ENCODE data around the gene MUSK. TPM values are rescaled to one million over a fixed set of nuclear protein-coding genes. Genes with fewer than 3 reads are reported as not detected.

MUSK gene
- total RNA-seq, 1 experiment from 2014 or later: not detected

- peaks cover 2% of the 10 kb centered on the region; the same call in 1 of the 2 replicates for H3K9me3 ChIP-seq (ENCODE audit: low read length)
- intact Hi-C loops (cut with micrococcal nuclease): loop anchor here (2.0 to 10.0 kb wide), 5 partner anchors 74 to 764 kb away; no protein-coding TSS in a partner anchor
- peak overlapping the region; percentile 96 for H3K27ac ChIP-seq (ENCODE audit: low read length)
- H2AFZ ChIP-seq (ENCODE audit: low read length): no peak overlapping the region
- DNase-seq (peak; percentile 89), ATAC-seq (peak; percentile 83)
- H3K4me1 ChIP-seq (ENCODE audit: insufficient read depth, low read length): peaks cover 39% of the 10 kb centered on the region
- peak overlapping the region; percentile 58 for H3K4me3 ChIP-seq (ENCODE audit: low read length)
- no peaks in the 10 kb centered on the region for H3K27me3 ChIP-seq (ENCODE audit: low read length)
- CTCF ChIA-PET: no interaction called here
- POLR2A ChIA-PET (ENCODE audit: unreplicated experiment): interaction anchor here (0.5 to 1.4 kb wide), 4 partner anchors 9 to 387 kb away, joined by 3 to 9 read pairs (median 6); no protein-coding TSS in a partner anchor
- peaks cover 15% of the 10 kb centered on the region for H3F3A ChIP-seq (ENCODE audit: low read length, unreplicated experiment)
- H3K9me2 ChIP-seq (replicated peaks; ENCODE audit: low read length): no peaks in the 10 kb centered on the region
- TF ChIP-seq EZH2phosphoT487 (IDR thresholded peaks at IDR 0.05; ENCODE audit: borderline replicate concordance, low read length): no peak
- peak overlapping the region; percentile 68 for H3K9ac ChIP-seq (ENCODE audit: low read length)
- BruUV-seq (replicated peaks): no TSS peak
- H3K4me2 ChIP-seq (ENCODE audit: low read length): peak overlapping the region; percentile 65
- peaks cover 10% of the 10 kb centered on the region for H3K36me3 ChIP-seq (ENCODE audit: low read depth, low read length)
- H4K20me1 ChIP-seq (ENCODE audit: low read length): no peaks in the 10 kb centered on the region
- H3K79me2 ChIP-seq (ENCODE audit: low read length): peaks cover 10% of the 10 kb centered on the region
Measured at GRCh38 chr9:110641293-110641692, 27.3 kb upstream of the MUSK start.

- no peak overlapping the region for H2AFZ ChIP-seq (ENCODE audit: low read length)
- no peaks in the 10 kb centered on the region for H4K20me1 ChIP-seq (ENCODE audit: low read length)
- no peak overlapping the region for H3K4me2 ChIP-seq (ENCODE audit: low read length)
- DNase-seq (no peak), ATAC-seq (no peak)
- H3F3A ChIP-seq (ENCODE audit: low read length, unreplicated experiment): no peaks in the 10 kb centered on the region
- no peaks in the 10 kb centered on the region for H3K27me3 ChIP-seq (ENCODE audit: low read length)
- no TSS peak for BruUV-seq (replicated peaks)
- no peaks in the 10 kb centered on the region for H3K36me3 ChIP-seq (ENCODE audit: low read depth, low read length)
- no peak overlapping the region for H3K27ac ChIP-seq (ENCODE audit: low read length)
- POLR2A ChIA-PET (ENCODE audit: unreplicated experiment): no interaction called here
- peaks cover 26% of the 10 kb centered on the region for H3K4me1 ChIP-seq (ENCODE audit: insufficient read depth, low read length)
- no peak overlapping the region for H3K4me3 ChIP-seq (ENCODE audit: low read length)
- H3K9ac ChIP-seq (ENCODE audit: low read length): no peak overlapping the region
- no peaks in the 10 kb centered on the region for H3K9me2 ChIP-seq (replicated peaks; ENCODE audit: low read length)
- CTCF ChIA-PET: no interaction called here
- TF ChIP-seq CTCF (conservative IDR thresholded peaks at IDR 0.05; ENCODE audit: low read depth, low read length): no peak
- TF ChIP-seq EZH2 (IDR thresholded peaks at IDR 0.05; ENCODE audit: low read length, unreplicated experiment): no peak
- TF ChIP-seq EZH2phosphoT487 (IDR thresholded peaks at IDR 0.05; ENCODE audit: borderline replicate concordance, low read length): no peak
- H3K9me3 ChIP-seq (ENCODE audit: low read length): no peaks in the 10 kb centered on the region
- intact Hi-C loops (cut with micrococcal nuclease): loop anchor here (10.0 kb wide), 1 partner anchor 756 kb away; no protein-coding TSS in a partner anchor
- H3K79me2 ChIP-seq (ENCODE audit: low read length): no peaks in the 10 kb centered on the region
Measured at GRCh38 chr9:110648696-110649095, 19.9 kb upstream of the MUSK start.

GRCh38 chr9:110650261-110650660, 18.3 kb upstream of the MUSK start:
- ChIA-PET POLR2A (ENCODE audit: unreplicated experiment) (interaction anchor here (0.6 to 1.0 kb wide), 2 partner anchors 9 to 261 kb away, joined by 3 to 9 read pairs; no protein-coding TSS in a partner anchor), CTCF (no interaction called here)
- BruUV-seq (replicated peaks): no TSS peak
- Histone ChIP-seq H3K4me1 (ENCODE audit: insufficient read depth, low read length) (peaks cover 26% of the 10 kb centered on the region), H2AFZ (ENCODE audit: low read length) (no peak overlapping the region), H4K20me1 (ENCODE audit: low read length) (no peaks in the 10 kb centered on the region), H3K4me2 (ENCODE audit: low read length) (peak overlapping the region; percentile 37), H3K27ac (ENCODE audit: low read length) (peak overlapping the region; percentile 89), H3K9me2 (replicated peaks; ENCODE audit: low read length) (no peaks in the 10 kb centered on the region), H3K4me3 (ENCODE audit: low read length) (no peak overlapping the region), H3K27me3 (ENCODE audit: low read length) (no peaks in the 10 kb centered on the region), H3F3A (ENCODE audit: low read length, unreplicated experiment) (no peaks in the 10 kb centered on the region), H3K9me3 (ENCODE audit: low read length) (no peaks in the 10 kb centered on the region), H3K36me3 (ENCODE audit: low read depth, low read length) (no peaks in the 10 kb centered on the region), H3K79me2 (ENCODE audit: low read length) (no peaks in the 10 kb centered on the region), H3K9ac (ENCODE audit: low read length) (peak overlapping the region; percentile 61)
- ATAC-seq (peak; percentile 62), DNase-seq (peak; percentile 68)
- intact Hi-C loops (cut with micrococcal nuclease): loop anchor here (2.0 kb wide), 2 partner anchors 65 to 103 kb away; no protein-coding TSS in a partner anchor
- TF ChIP-seq CTCF (conservative IDR thresholded peaks at IDR 0.05; ENCODE audit: low read depth, low read length) (no peak), EZH2 (IDR thresholded peaks at IDR 0.05; ENCODE audit: low read length, unreplicated experiment) (no peak)

All from PC-3 (cell line).